ACC112 (cell line): ENCODE data around the gene IQCE.
A peak's percentile ranks its signal among the peaks of the same experiment; 100 is the strongest.
"Not testable (repeated sequence)": the region's sequence is repeated elsewhere in the genome, so short reads cannot be mapped to it uniquely, and the experiment has no call there.

Experiments used
- H2AFZ ChIP-seq: fragments of 200-600 bp; sonication (generic); one replicate; pipeline ENCODE4 v1.6.0; 2017; ENCODE audit warnings: antibody characterized with exemption, low read length; ENCODE audit not compliant: unreplicated experiment
- H3K27ac ChIP-seq: fragments of 200-600 bp; sonication (generic); 2 replicates; pipeline ENCODE4 v1.5.1; 2014; ENCODE audit warnings: low read depth, mild to moderate bottlenecking, antibody characterized with exemption, low read length, moderate library complexity
- H3K27me3 ChIP-seq: fragments of 200-600 bp; sonication (generic); 2 replicates; pipeline ENCODE4 v1.6.1; 2014; ENCODE audit warnings: mild to moderate bottlenecking, antibody characterized with exemption, low read length, moderate library complexity, mixed read lengths; ENCODE audit not compliant: insufficient read depth
- H3K36me3 ChIP-seq: fragments of 200-600 bp; sonication (generic); 2 replicates; pipeline ENCODE4 v1.6.1; 2016; ENCODE audit warnings: mild to moderate bottlenecking, antibody characterized with exemption, low read length, moderate library complexity, mixed read lengths; ENCODE audit not compliant: insufficient read depth
- H3K4me1 ChIP-seq: fragments of 200-600 bp; sonication (generic); one replicate; pipeline ENCODE4 v1.6.1; 2016; ENCODE audit warnings: low read length, mixed read lengths; ENCODE audit not compliant: insufficient read depth, unreplicated experiment, control insufficient read depth
- H3K4me3 ChIP-seq: fragments of 200-600 bp; sonication (generic); 2 replicates; pipeline ENCODE4 v1.5.1; 2014; ENCODE audit warnings: mild to moderate bottlenecking, low read depth, low read length
- H3K79me2 ChIP-seq: fragments of 200-600 bp; sonication (generic); one replicate; pipeline ENCODE4 v1.6.0; 2016; ENCODE audit warnings: low read length; ENCODE audit not compliant: control insufficient read depth, unreplicated experiment, insufficient read depth

Gene IQCE

GRCh38 chr7:2563955-2564354, 5.2 kb downstream of the IQCE start:
- H3K27ac ChIP-seq, H3K27me3 ChIP-seq, H3K4me3 ChIP-seq, H3K4me1 ChIP-seq, H2AFZ ChIP-seq, H3K79me2 ChIP-seq, H3K36me3 ChIP-seq: not testable (repeated sequence)

DNA sequence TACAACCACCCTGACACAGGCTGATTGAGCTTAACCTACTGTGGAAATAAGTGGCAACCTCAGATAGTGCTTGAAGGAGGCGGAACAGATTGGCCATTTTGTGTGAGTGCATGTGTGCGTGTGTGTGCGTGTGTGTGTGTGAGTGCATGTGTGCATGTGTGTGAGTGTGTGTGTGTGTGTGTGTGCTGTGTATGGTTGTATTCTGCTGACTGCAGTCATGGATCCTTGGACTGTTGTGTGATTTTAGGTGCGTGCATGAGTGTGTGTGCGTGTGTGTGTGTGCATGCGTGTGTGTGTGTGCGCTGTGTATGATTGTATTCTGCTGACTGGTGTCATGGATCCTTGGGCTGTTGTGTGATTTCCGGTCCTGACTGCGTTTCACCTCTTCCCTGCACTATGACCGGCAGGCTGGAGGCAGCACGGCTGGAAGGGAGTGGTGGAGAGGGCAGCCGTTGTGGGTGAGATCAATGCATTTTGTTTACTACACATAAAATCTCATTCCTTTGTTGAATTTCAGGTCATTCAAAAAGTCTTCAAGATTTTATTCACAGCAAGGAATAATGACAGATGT, 6.3 kb downstream of the IQCE start:
- peaks cover 3% of the 10 kb centered on the region for H3K4me1 ChIP-seq
- H2AFZ ChIP-seq = no peak overlapping the region
- H3K4me3 ChIP-seq = no peak overlapping the region
- H3K27ac ChIP-seq = no peak overlapping the region
- no peaks in the 10 kb centered on the region for H3K36me3 ChIP-seq
- H3K27me3 ChIP-seq = no peaks in the 10 kb centered on the region
- no peaks in the 10 kb centered on the region for H3K79me2 ChIP-seq

GRCh38 chr7:2566348-2566889, 7.6 kb downstream of the IQCE start:
- H3K27me3 ChIP-seq = no peaks in the 10 kb centered on the region
- H3K4me1 ChIP-seq = peaks cover 3% of the 10 kb centered on the region
- no peak overlapping the region for H2AFZ ChIP-seq
- H3K79me2 ChIP-seq = no peaks in the 10 kb centered on the region
- no peak overlapping the region for H3K27ac ChIP-seq
- no peaks in the 10 kb centered on the region for H3K36me3 ChIP-seq
- H3K4me3 ChIP-seq = no peak overlapping the region

- no peaks in the 10 kb centered on the region for H3K36me3 ChIP-seq
- 0 out of 2 replicates have a peak overlapping the region, but pooled peaks have one; percentile 16 for H3K4me3 ChIP-seq
- H3K27me3 ChIP-seq = no peaks in the 10 kb centered on the region
- H2AFZ ChIP-seq = no peak overlapping the region
- no peaks in the 10 kb centered on the region for H3K79me2 ChIP-seq
- peaks cover 3% of the 10 kb centered on the region for H3K4me1 ChIP-seq
- H3K27ac ChIP-seq = no peak overlapping the region
These were observed 8.3 kb downstream of the IQCE start for GRCh38 chr7:2566890-2567678.

- H2AFZ ChIP-seq = no peak overlapping the region
- H3K27ac ChIP-seq = no peak overlapping the region
- H3K4me3 ChIP-seq = no peak overlapping the region
- no peaks in the 10 kb centered on the region for H3K36me3 ChIP-seq
- peaks cover 3% of the 10 kb centered on the region for H3K4me1 ChIP-seq
- no peaks in the 10 kb centered on the region for H3K27me3 ChIP-seq
- H3K79me2 ChIP-seq = no peaks in the 10 kb centered on the region
These were observed 9.0 kb downstream of the IQCE start for GRCh38 chr7:2567679-2568278.

- no peaks in the 10 kb centered on the region for H3K27me3 ChIP-seq
- no peaks in the 10 kb centered on the region for H3K36me3 ChIP-seq
- H2AFZ ChIP-seq = no peak overlapping the region
- no peaks in the 10 kb centered on the region for H3K79me2 ChIP-seq
- no peak overlapping the region for H3K27ac ChIP-seq
- no peak overlapping the region for H3K4me3 ChIP-seq
- H3K4me1 ChIP-seq = peaks cover 3% of the 10 kb centered on the region
These were observed 9.9 kb downstream of the IQCE start for GRCh38 chr7:2568521-2569223.

GRCh38 chr7:2569421-2569820, 10.6 kb downstream of the IQCE start:
- H3K36me3 ChIP-seq = no peaks in the 10 kb centered on the region
- H3K4me1 ChIP-seq = peaks cover 3% of the 10 kb centered on the region
- H3K79me2 ChIP-seq = no peaks in the 10 kb centered on the region
- no peak overlapping the region for H3K27ac ChIP-seq
- no peak overlapping the region for H3K4me3 ChIP-seq
- H3K27me3 ChIP-seq = no peaks in the 10 kb centered on the region
- no peak overlapping the region for H2AFZ ChIP-seq

DNA sequence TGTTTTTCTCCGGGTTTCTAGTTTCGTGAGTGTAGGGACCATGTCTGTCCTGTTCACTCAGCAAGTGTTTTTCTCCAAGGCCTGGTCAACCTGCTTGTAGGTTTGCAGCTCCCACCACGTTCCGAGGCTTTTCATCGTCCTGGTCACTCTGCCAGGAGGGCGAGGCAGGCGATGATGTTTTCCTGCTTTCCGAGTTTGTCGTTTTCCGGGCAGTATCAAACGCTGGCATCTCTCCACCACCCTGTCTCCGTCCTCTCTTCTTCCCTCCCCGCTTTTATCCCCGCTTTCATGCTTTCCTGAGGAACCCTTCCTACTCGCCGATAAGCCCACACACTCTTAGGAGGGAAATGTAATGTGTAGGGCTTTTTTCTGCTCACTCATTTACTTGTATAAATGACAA, 11.2 kb downstream of the IQCE start:
- Histone ChIP-seq H3K4me1 (peaks cover 3% of the 10 kb centered on the region), H3K4me3 (no peak overlapping the region), H2AFZ (no peak overlapping the region), H3K79me2 (no peaks in the 10 kb centered on the region), H3K27ac (no peak overlapping the region), H3K27me3 (no peaks in the 10 kb centered on the region), H3K36me3 (no peaks in the 10 kb centered on the region)

DNA sequence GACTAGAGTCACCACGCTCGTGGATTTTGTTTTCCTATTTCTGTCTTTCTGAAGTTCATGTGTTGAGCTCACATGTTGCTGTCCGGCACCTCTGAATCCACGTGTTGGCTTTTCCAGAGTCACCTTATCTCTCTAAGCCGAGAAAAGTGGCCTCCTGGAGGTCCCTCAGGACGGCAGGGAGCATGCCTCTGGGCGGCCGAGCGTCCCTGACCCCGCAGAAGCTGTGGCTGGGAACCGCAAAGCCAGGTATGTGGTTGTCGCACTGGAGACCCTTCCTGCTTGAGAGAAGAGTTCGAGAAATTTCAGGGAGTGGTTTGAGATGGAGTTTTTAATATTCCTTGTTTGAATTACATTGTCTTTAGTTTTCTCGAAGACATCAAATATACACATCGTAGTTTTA, 12.6 kb downstream of the IQCE start:
- no peak overlapping the region for H2AFZ ChIP-seq
- H3K4me1 ChIP-seq = peaks cover 3% of the 10 kb centered on the region
- H3K36me3 ChIP-seq = no peaks in the 10 kb centered on the region
- H3K79me2 ChIP-seq = no peaks in the 10 kb centered on the region
- H3K4me3 ChIP-seq = no peak overlapping the region
- no peak overlapping the region for H3K27ac ChIP-seq
- H3K27me3 ChIP-seq = no peaks in the 10 kb centered on the region

DNA sequence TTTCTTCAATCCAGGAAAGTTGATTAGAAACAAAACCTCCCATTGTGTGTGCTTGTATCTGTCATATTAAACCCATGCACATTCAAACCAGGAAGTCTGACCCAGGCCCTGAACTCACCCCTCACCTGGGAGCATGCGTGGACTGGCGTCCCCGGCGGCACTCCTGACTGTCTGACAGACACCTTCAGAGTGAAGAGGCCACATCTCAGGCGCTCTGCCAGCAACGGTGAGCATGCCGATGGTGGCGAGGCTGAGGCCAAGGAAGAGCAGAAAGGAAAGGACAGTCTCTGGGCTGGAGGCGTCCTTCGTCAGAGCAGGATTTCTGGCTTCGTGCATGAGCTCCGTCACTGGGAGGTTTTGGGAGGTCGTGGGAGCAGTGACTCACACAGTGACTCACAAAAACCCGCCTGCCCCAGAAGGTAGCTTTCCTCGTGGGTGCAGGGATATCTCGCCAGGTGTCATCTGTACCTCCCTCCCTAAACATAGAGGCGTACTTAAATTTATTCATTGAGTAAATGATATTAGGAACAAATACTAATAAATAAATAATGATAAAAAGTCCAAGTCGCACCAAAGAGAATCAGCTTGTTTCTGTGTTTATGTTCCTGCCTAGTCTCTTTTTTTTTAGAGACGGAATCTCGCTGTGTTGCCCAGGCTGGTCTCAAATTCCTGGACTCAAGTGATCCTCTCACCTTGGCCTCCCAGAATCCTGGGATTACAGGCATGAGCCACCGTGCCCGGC, 13.5 kb downstream of the IQCE start:
- Histone ChIP-seq H2AFZ (no peak overlapping the region), H3K79me2 (no peaks in the 10 kb centered on the region), H3K36me3 (no peaks in the 10 kb centered on the region), H3K4me3 (no peak overlapping the region), H3K27ac (no peak overlapping the region), H3K4me1 (no peaks in the 10 kb centered on the region), H3K27me3 (no peaks in the 10 kb centered on the region)
